RWPE2 (cell line): Measurements from ENCODE around the gene GIMAP7.

Experiments used
- ATAC-seq: fragments of 200-7000 bp; cut with Tn5 transposase; 3 replicates; pipeline ENCODE4 v1.9.1; 2021; ENCODE audit warnings: low read depth
- DNase-seq: peaks from one replicate; pipeline ENCODE4 v3.0.0-alpha.2; 2020; ENCODE audit warnings: low spot score
- H3K27ac ChIP-seq: fragments of 450-650 bp; 2 replicates; pipeline ENCODE4 v1.5.1; 2017; ENCODE audit warnings: mild to moderate bottlenecking; ENCODE audit not compliant: poor library complexity, severe bottlenecking
- H3K27me3 ChIP-seq: fragments of 250-450 bp; sonication (Bioruptor Pico); 2 replicates; pipeline ENCODE4 v1.5.1; 2021; ENCODE audit warnings: mild to moderate bottlenecking, moderate library complexity; ENCODE audit not compliant: insufficient read depth, poor library complexity, severe bottlenecking
- H3K36me3 ChIP-seq: fragments of 250-450 bp; sonication (Bioruptor Pico); 2 replicates; pipeline ENCODE4 v1.5.1; 2020; ENCODE audit warnings: low read depth, mild to moderate bottlenecking, moderate library complexity
- H3K4me1 ChIP-seq: fragments of 250-450 bp; sonication (Bioruptor Pico); 2 replicates; pipeline ENCODE4 v1.5.1; 2021; ENCODE audit warnings: mild to moderate bottlenecking, moderate library complexity; ENCODE audit not compliant: insufficient read depth, poor library complexity, severe bottlenecking
- H3K4me3 ChIP-seq: fragments of 250-450 bp; sonication (Bioruptor Pico); 2 replicates; pipeline ENCODE4 v1.5.1; 2021; ENCODE audit warnings: mild to moderate bottlenecking, moderate library complexity; ENCODE audit not compliant: severe bottlenecking
- H3K9me3 ChIP-seq: fragments of 250-450 bp; sonication (Bioruptor Pico); 2 replicates; pipeline ENCODE4 v1.5.1; 2021; ENCODE audit warnings: mild to moderate bottlenecking, moderate library complexity; ENCODE audit not compliant: severe bottlenecking
- CTCF ChIP-seq: fragments of 450-650 bp; IDR thresholded peaks from one replicate; pipeline ENCODE4 v1.5.1; 2017; ENCODE audit warnings: mild to moderate bottlenecking, moderate library complexity; ENCODE audit not compliant: poor library complexity, severe bottlenecking

The GIMAP7 gene

GRCh38 chr7:150507947-150508602 is 6.6 kb upstream of the GIMAP7 start:
- H3K27me3 ChIP-seq, result no peaks in the 10 kb centered on the region
- H3K4me1 ChIP-seq, result no peaks in the 10 kb centered on the region
- DNase-seq, result no peak
- no peak overlapping the region for H3K4me3 ChIP-seq
- ATAC-seq, result no peak
- no peaks in the 10 kb centered on the region for H3K9me3 ChIP-seq
- no peaks in the 10 kb centered on the region for H3K36me3 ChIP-seq
- H3K27ac ChIP-seq, result no peak overlapping the region
- TF ChIP-seq CTCF, result no peak

- Histone ChIP-seq H3K9me3 (no peaks in the 10 kb centered on the region), H3K27ac (no peak overlapping the region), H3K4me1 (no peaks in the 10 kb centered on the region), H3K27me3 (peaks cover under 1% of the 10 kb centered on the region), H3K36me3 (no peaks in the 10 kb centered on the region), H3K4me3 (no peak overlapping the region)
- ATAC-seq (no peak), DNase-seq (no peak)
- no peak for TF ChIP-seq CTCF
Measured at GRCh38 chr7:150511048-150511447, 3.6 kb upstream of the GIMAP7 start.

- H3K4me1 ChIP-seq, result no peaks in the 10 kb centered on the region
- peaks cover 23% of the 10 kb centered on the region for H3K27me3 ChIP-seq
- H3K4me3 ChIP-seq, result no peak overlapping the region
- DNase-seq, result no peak
- H3K27ac ChIP-seq, result no peak overlapping the region
- H3K9me3 ChIP-seq, result no peaks in the 10 kb centered on the region
- TF ChIP-seq CTCF, result no peak
- no peaks in the 10 kb centered on the region for H3K36me3 ChIP-seq
- ATAC-seq, result no peak
Measured at GRCh38 chr7:150513758-150514157, 914 bp upstream of the GIMAP7 start.

- ATAC-seq, result no peak
- H3K27ac ChIP-seq, result no peak overlapping the region
- H3K9me3 ChIP-seq, result no peaks in the 10 kb centered on the region
- TF ChIP-seq CTCF, result no peak
- DNase-seq, result no peak
- H3K27me3 ChIP-seq, result peaks cover 28% of the 10 kb centered on the region
- no peaks in the 10 kb centered on the region for H3K4me1 ChIP-seq
- H3K36me3 ChIP-seq, result no peaks in the 10 kb centered on the region
- H3K4me3 ChIP-seq, result no peak overlapping the region
Measured at GRCh38 chr7:150515248-150516147, 826 bp downstream of the GIMAP7 start.
